Neural cell (in vitro differentiated cells): Measurements from ENCODE around the gene SIAH2. TPM values are rescaled to one million over a fixed set of nuclear protein-coding genes. Genes with fewer than 3 reads are reported as not detected.

Experiments
- H2AFZ ChIP-seq: fragments of 200-600, 300-800 bp; sonication (generic), shearing (Covaris generic); 2 replicates; pipeline ENCODE4 v1.6.0; 2014; ENCODE audit warnings: low read depth, mild to moderate bottlenecking, antibody characterized with exemption, low read length, moderate library complexity
- H3F3A ChIP-seq: fragments of 200-600 bp; shearing (Covaris generic); 2 replicates; pipeline ENCODE4 v1.6.1; 2016; ENCODE audit warnings: mild to moderate bottlenecking, moderate library complexity, mixed read lengths, antibody characterized with exemption, low read length; ENCODE audit not compliant: insufficient read depth, poor library complexity, severe bottlenecking
- H3K27ac ChIP-seq: fragments of 200-600, 300-800 bp; sonication (generic), shearing (Covaris generic); 2 replicates; pipeline ENCODE4 v1.5.1; 2014; ENCODE audit warnings: mild to moderate bottlenecking, low read length, moderate library complexity
- H3K27me3 ChIP-seq: fragments of 300-800, 200-600 bp; sonication (generic), shearing (Covaris generic); 2 replicates; pipeline ENCODE4 v1.6.0; 2014; ENCODE audit warnings: mild to moderate bottlenecking, low read depth, low read length, moderate library complexity; ENCODE audit not compliant: insufficient read depth
- H3K36me3 ChIP-seq: fragments of 300-800, 200-600 bp; sonication (generic), shearing (Covaris generic); 2 replicates; pipeline ENCODE4 v1.5.1; 2014; ENCODE audit warnings: mild to moderate bottlenecking, antibody characterized with exemption, low read length, moderate library complexity; ENCODE audit not compliant: insufficient read depth
- H3K4me2 ChIP-seq: fragments of 300-800, 200-600 bp; sonication (generic), shearing (Covaris generic); 2 replicates; pipeline ENCODE4 v1.6.0; 2014; ENCODE audit warnings: mild to moderate bottlenecking, low read length
- H3K4me3 ChIP-seq: fragments of 300-800, 200-600 bp; sonication (generic), shearing (Covaris generic); 2 replicates; pipeline ENCODE4 v1.5.1; 2014; ENCODE audit warnings: mild to moderate bottlenecking, low read length, moderate library complexity
- H3K79me2 ChIP-seq: fragments of 200-600 bp; shearing (Covaris generic); replicated peaks from 2 replicates; pipeline ENCODE4 v1.6.0; 2014; ENCODE audit warnings: mild to moderate bottlenecking, low read length, moderate library complexity; ENCODE audit not compliant: insufficient read depth
- H3K9ac ChIP-seq: fragments of 300-800, 200-600 bp; sonication (generic), shearing (Covaris generic); 2 replicates; pipeline ENCODE4 v1.6.1; 2016; ENCODE audit warnings: mild to moderate bottlenecking, low read length, mixed read lengths
- H3K9me2 ChIP-seq: fragments of 200-600 bp; shearing (Covaris generic); 2 replicates; pipeline ENCODE4 v1.6.1; 2016; ENCODE audit warnings: mild to moderate bottlenecking, low read length, mixed read lengths; ENCODE audit not compliant: insufficient read depth
- H3K9me3 ChIP-seq: fragments of 200-600, 300-800 bp; sonication (generic), shearing (Covaris generic); 2 replicates; pipeline ENCODE4 v1.6.1; 2016; ENCODE audit warnings: mild to moderate bottlenecking, mixed run types, low read length, moderate library complexity, mixed read lengths
- H4K20me1 ChIP-seq: fragments of 200-600 bp; shearing (Covaris generic); 2 replicates; pipeline ENCODE4 v1.6.1; 2016; ENCODE audit warnings: mild to moderate bottlenecking, mixed run types; ENCODE audit not compliant: insufficient read depth
- EP300 ChIP-seq: fragments of 450-650 bp; conservative IDR thresholded peaks from 2 replicates; pipeline ENCODE4 v1.6.1; 2014; ENCODE audit warnings: antibody characterized with exemption, mild to moderate bottlenecking, moderate library complexity; ENCODE audit not compliant: poor library complexity, severe bottlenecking
- EZH2 ChIP-seq: fragments of 200-600, 300-800 bp; shearing (Covaris generic), sonication (generic); IDR thresholded peaks from 2 replicates; pipeline ENCODE4 v1.6.1; 2014; ENCODE audit warnings: antibody characterized with exemption, low read length, borderline replicate concordance, mild to moderate bottlenecking; ENCODE audit not compliant: insufficient read depth, poor library complexity, severe bottlenecking
- MXI1 ChIP-seq: fragments of 450-650 bp; conservative IDR thresholded peaks from 2 replicates; pipeline ENCODE4 v1.6.1; 2014; ENCODE audit warnings: antibody characterized with exemption, mild to moderate bottlenecking; ENCODE audit not compliant: poor library complexity, severe bottlenecking
- POLR2AphosphoS5 ChIP-seq: IDR thresholded peaks from 2 replicates; pipeline ENCODE4 v1.6.1; 2012
- RAD21 ChIP-seq: fragments of 450-650 bp; conservative IDR thresholded peaks from 2 replicates; pipeline ENCODE4 v1.6.1; 2014; ENCODE audit warnings: antibody characterized with exemption, mild to moderate bottlenecking, moderate library complexity
- SMC3 ChIP-seq: fragments of 450-650 bp; conservative IDR thresholded peaks from 2 replicates; pipeline ENCODE4 v1.6.1; 2014; ENCODE audit warnings: antibody characterized with exemption, mild to moderate bottlenecking, moderate library complexity; ENCODE audit not compliant: poor library complexity
- TAF1 ChIP-seq: IDR thresholded peaks from 2 replicates; pipeline ENCODE4 v1.6.1; 2012; ENCODE audit warnings: low read depth
- polyA plus RNA-seq: library from polyadenylated mRNA; depleted of rRNA; stranded (reverse); fragments of >200 nt; gene quantifications from 2 replicates; pipeline ENCODE4 v1.2.3, GENCODE V29; 2014
- TF ChIP-seq, protein P1 (sequence below): fragments of 450-650 bp; IDR thresholded peaks from 2 replicates; pipeline ENCODE4 v1.5.1; 2014; ENCODE audit warnings: antibody characterized with exemption, mild to moderate bottlenecking, moderate library complexity; ENCODE audit not compliant: poor library complexity, severe bottlenecking
- TF ChIP-seq, protein P2 (sequence below): IDR thresholded peaks from 2 replicates; pipeline ENCODE4 v1.6.1; 2012; ENCODE audit warnings: borderline replicate concordance

Gene SIAH2
- polyA plus RNA-seq, 1 donor from 2014 or later, result 21.8 TPM

- TF ChIP-seq, protein P1, sequence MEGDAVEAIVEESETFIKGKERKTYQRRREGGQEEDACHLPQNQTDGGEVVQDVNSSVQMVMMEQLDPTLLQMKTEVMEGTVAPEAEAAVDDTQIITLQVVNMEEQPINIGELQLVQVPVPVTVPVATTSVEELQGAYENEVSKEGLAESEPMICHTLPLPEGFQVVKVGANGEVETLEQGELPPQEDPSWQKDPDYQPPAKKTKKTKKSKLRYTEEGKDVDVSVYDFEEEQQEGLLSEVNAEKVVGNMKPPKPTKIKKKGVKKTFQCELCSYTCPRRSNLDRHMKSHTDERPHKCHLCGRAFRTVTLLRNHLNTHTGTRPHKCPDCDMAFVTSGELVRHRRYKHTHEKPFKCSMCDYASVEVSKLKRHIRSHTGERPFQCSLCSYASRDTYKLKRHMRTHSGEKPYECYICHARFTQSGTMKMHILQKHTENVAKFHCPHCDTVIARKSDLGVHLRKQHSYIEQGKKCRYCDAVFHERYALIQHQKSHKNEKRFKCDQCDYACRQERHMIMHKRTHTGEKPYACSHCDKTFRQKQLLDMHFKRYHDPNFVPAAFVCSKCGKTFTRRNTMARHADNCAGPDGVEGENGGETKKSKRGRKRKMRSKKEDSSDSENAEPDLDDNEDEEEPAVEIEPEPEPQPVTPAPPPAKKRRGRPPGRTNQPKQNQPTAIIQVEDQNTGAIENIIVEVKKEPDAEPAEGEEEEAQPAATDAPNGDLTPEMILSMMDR, result no peak
- TF ChIP-seq TAF1 (no peak), RAD21 (no peak), EP300 (no peak), MXI1 (no peak), POLR2AphosphoS5 (no peak), SMC3 (no peak), EZH2 (no peak)
- TF ChIP-seq, protein P2, sequence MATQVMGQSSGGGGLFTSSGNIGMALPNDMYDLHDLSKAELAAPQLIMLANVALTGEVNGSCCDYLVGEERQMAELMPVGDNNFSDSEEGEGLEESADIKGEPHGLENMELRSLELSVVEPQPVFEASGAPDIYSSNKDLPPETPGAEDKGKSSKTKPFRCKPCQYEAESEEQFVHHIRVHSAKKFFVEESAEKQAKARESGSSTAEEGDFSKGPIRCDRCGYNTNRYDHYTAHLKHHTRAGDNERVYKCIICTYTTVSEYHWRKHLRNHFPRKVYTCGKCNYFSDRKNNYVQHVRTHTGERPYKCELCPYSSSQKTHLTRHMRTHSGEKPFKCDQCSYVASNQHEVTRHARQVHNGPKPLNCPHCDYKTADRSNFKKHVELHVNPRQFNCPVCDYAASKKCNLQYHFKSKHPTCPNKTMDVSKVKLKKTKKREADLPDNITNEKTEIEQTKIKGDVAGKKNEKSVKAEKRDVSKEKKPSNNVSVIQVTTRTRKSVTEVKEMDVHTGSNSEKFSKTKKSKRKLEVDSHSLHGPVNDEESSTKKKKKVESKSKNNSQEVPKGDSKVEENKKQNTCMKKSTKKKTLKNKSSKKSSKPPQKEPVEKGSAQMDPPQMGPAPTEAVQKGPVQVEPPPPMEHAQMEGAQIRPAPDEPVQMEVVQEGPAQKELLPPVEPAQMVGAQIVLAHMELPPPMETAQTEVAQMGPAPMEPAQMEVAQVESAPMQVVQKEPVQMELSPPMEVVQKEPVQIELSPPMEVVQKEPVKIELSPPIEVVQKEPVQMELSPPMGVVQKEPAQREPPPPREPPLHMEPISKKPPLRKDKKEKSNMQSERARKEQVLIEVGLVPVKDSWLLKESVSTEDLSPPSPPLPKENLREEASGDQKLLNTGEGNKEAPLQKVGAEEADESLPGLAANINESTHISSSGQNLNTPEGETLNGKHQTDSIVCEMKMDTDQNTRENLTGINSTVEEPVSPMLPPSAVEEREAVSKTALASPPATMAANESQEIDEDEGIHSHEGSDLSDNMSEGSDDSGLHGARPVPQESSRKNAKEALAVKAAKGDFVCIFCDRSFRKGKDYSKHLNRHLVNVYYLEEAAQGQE, result no peak
- Histone ChIP-seq H3K4me3 (no peak overlapping the region), H3K9me3 (no peaks in the 10 kb centered on the region), H3K79me2 (no peaks in the 10 kb centered on the region), H2AFZ (no peak overlapping the region), H3F3A (no peaks in the 10 kb centered on the region), H3K4me2 (no peak overlapping the region), H3K27ac (no peak overlapping the region), H3K36me3 (no peaks in the 10 kb centered on the region), H3K27me3 (no peaks in the 10 kb centered on the region), H3K9me2 (no peaks in the 10 kb centered on the region), H4K20me1 (no peaks in the 10 kb centered on the region), H3K9ac (no peak overlapping the region)
Measured at GRCh38 chr3:150789451-150789850, 26.5 kb upstream of the SIAH2 start.

DNA sequence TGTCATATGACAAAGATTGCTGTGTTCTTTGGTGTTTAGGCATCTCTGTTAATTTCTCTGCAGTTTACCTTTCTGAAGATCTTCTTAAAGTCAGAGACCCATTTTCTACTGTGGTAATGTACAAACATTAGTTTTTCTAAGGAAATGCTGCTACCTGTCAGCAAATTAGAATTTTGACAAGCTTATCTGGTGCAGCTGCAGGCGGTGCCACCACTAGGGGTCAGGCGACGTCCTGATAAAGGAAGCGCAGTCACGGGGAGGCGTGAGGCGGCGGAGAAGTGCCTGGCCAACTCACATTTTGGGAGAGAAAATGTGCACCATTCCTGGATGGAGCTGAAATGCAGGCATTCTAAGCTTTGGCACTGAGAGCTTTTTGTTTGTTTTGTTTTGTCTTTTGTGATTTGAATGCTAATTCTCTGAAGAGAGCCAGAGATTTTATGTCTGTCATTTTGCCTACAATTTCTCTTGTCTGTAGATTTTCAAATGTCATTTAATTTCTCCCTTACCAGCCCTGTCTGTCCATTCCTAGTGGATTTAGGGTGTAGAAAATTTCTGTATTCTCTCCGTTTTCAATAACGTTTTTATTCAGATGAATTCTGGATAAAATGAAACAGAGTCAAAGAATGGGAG lies 24.9 kb upstream of the SIAH2 start:
- Histone ChIP-seq H3K9ac (no peak overlapping the region), H3K4me2 (no peak overlapping the region), H2AFZ (no peak overlapping the region), H3K9me2 (no peaks in the 10 kb centered on the region), H3F3A (no peaks in the 10 kb centered on the region), H3K79me2 (no peaks in the 10 kb centered on the region), H3K9me3 (no peaks in the 10 kb centered on the region), H3K27me3 (no peaks in the 10 kb centered on the region), H3K4me3 (no peak overlapping the region), H3K36me3 (no peaks in the 10 kb centered on the region), H4K20me1 (no peaks in the 10 kb centered on the region), H3K27ac (no peak overlapping the region)
- TF ChIP-seq, protein P1, result peak; percentile 96
- TF ChIP-seq, protein P2, result no peak
- TF ChIP-seq RAD21 (peak; percentile 98), SMC3 (peak; percentile 99)
